Peyer's patch (tissue), 4 donors: ENCODE results near the gene OR13C5.

ENCODE experiments used
- CTCF ChIP-seq, 6 experiments: fragments of 450-650 bp in 4 of 6; fragments of 200-600 bp in 2 of 6; sonication (generic) in 1 of 6; IDR thresholded peaks; one replicate each; pipeline ENCODE4 v1.5.1; 2017 to 2019; ENCODE audit warnings: antibody characterized with exemption in 6 of 6, mild to moderate bottlenecking in 3 of 6, moderate library complexity in 1 of 6
- POLR2A ChIP-seq, 2 donors: fragments of 450-650 bp; IDR thresholded peaks; one replicate each; pipeline ENCODE4 v1.5.1; 2017; ENCODE audit warnings: antibody characterized with exemption in 2 of 2, mild to moderate bottlenecking in 2 of 2, moderate library complexity in 2 of 2

GRCh38 chr9:104606152-104606551, 6.9 kb upstream of the OR13C5 start:
- TF ChIP-seq CTCF (IDR thresholded peaks at IDR 0.05) (no peak), POLR2A (IDR thresholded peaks at IDR 0.05) (no peak)
